GM21619 (cell line): Measurements from ENCODE around the gene ARID3A.

Source experiments
- ATAC-seq: cut with Tn5 transposase; IDR thresholded peaks from one replicate; pipeline ENCODE4 v1.9.1; 2021; ENCODE audit not compliant: unreplicated experiment

The ARID3A gene

GRCh38 chr19:984165-984967, 58.5 kb downstream of the ARID3A start, which contains the start of gene WDR18:
WDR18 (plus strand) TSS chr19:984345; CDS start chr19:984354, 9 bp downstream.
- ATAC-seq: peak; percentile 59

GRCh38 chr19:986083-986482, 60.2 kb downstream of the ARID3A start:
- ATAC-seq: no peak

- ATAC-seq: no peak
Measured at GRCh38 chr19:988081-988480, 62.2 kb downstream of the ARID3A start.

GRCh38 chr19:988510-988909, 62.7 kb downstream of the ARID3A start:
- no peak for ATAC-seq

GRCh38 chr19:989381-990081, 63.7 kb downstream of the ARID3A start:
- ATAC-seq: no peak

- no peak for ATAC-seq
Measured at GRCh38 chr19:990119-990571, 64.3 kb downstream of the ARID3A start.

GRCh38 chr19:990746-991145, 64.9 kb downstream of the ARID3A start:
- no peak for ATAC-seq

- ATAC-seq: no peak
Measured at GRCh38 chr19:991174-991931, 65.5 kb downstream of the ARID3A start.

- no peak for ATAC-seq
Measured at GRCh38 chr19:991932-992669, 66.3 kb downstream of the ARID3A start.

GRCh38 chr19:992670-993055, 66.8 kb downstream of the ARID3A start:
- no peak for ATAC-seq

GRCh38 chr19:993361-993830, 67.6 kb downstream of the ARID3A start:
- no peak for ATAC-seq

GRCh38 chr19:993831-994393, 68.1 kb downstream of the ARID3A start:
- no peak for ATAC-seq

- no peak for ATAC-seq
Measured at GRCh38 chr19:994516-994915, 68.7 kb downstream of the ARID3A start.

GRCh38 chr19:995051-995827, 69.4 kb downstream of the ARID3A start:
- no peak for ATAC-seq

GRCh38 chr19:996051-996838, 70.4 kb downstream of the ARID3A start:
- no peak for ATAC-seq

- ATAC-seq: no peak
Measured at GRCh38 chr19:998064-998463, 72.2 kb downstream of the ARID3A start.

GRCh38 chr19:999379-999719, 73.5 kb downstream of the ARID3A start:
- no peak for ATAC-seq

GRCh38 chr19:1000095-1000494, 74.3 kb downstream of the ARID3A start, which contains the start of gene GRIN3B:
GRIN3B (plus strand) TSS chr19:1000419; CDS start chr19:1000438, 19 bp downstream.
- ATAC-seq: no peak
